ENCODE data around the gene OMA1. TPM values are rescaled to one million over a fixed set of nuclear protein-coding genes. Genes with fewer than 3 reads are reported as not detected.
"Not testable (repeated sequence)": the region's sequence is repeated elsewhere in the genome, so short reads cannot be mapped to it uniquely, and the experiment has no call there.

Gene OMA1
- polyA plus RNA-seq, 1 donor from 2014 or later, result 11.0 TPM

DNA sequence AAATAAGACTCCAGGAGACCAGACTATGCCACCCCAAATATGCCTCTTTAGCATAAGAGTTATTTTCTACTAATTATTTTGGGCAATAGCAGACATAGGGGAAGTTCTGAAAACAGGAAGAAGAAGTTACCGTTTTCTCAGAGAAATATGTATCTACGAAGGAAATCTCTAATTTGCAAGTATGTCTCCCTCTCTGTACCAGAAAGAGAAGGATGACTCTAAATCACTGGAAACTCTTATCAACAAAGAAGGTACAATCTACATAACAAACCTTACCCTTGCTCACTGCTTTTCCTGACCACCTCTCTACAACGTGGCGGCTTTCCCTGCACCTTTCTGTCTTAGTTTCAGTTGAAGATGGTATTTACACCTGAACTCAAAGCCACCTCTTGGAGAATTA is 49.0 kb downstream of the OMA1 start:
- H3K27ac ChIP-seq (ENCODE audit: low read length), result no peak overlapping the region
- H3K36me3 ChIP-seq (ENCODE audit: insufficient read depth, low read length), result no peaks in the 10 kb centered on the region
- H3K79me2 ChIP-seq (replicated peaks; ENCODE audit: insufficient read depth, low read length), result no peaks in the 10 kb centered on the region
- H3F3A ChIP-seq (ENCODE audit: insufficient read depth, low read length, poor library complexity, severe bottlenecking), result no peaks in the 10 kb centered on the region
- H3K9ac ChIP-seq (ENCODE audit: low read length), result no peak overlapping the region
- H3K9me2 ChIP-seq (ENCODE audit: insufficient read depth, low read length), result no peaks in the 10 kb centered on the region
- H2AFZ ChIP-seq (ENCODE audit: low read depth, low read length), result no peak overlapping the region
- no peak overlapping the region for H3K4me3 ChIP-seq (ENCODE audit: low read length)
- H4K20me1 ChIP-seq (ENCODE audit: insufficient read depth), result no peaks in the 10 kb centered on the region
- H3K9me3 ChIP-seq (ENCODE audit: low read length), result no peaks in the 10 kb centered on the region
- no peak for TF ChIP-seq TAF1 (IDR thresholded peaks at IDR 0.05; ENCODE audit: low read depth)
- H3K27me3 ChIP-seq (ENCODE audit: insufficient read depth, low read depth, low read length), result no peaks in the 10 kb centered on the region
- no peak overlapping the region for H3K4me2 ChIP-seq (ENCODE audit: low read length)

DNA sequence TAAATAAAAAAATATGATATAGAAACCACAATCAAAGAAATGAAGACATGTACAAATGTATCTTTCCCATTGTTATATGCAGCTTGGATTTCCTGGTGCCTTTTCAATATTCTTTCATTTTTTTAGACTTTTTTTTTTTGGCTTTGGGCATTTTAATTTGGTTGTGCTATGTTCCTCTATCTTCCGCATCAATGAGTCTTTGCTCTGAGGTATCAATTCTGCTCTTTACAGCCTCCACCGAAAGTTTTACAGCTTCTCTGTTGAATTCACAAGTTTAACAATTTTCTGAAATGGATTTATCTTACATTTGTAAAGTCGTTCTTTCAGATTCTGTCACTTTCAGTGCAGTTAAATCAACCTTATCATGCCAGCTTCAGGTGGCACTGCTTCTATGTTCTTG is 50.5 kb downstream of the OMA1 start:
- TF ChIP-seq RAD21 (conservative IDR thresholded peaks at IDR 0.05) (no peak), TAF1 (IDR thresholded peaks at IDR 0.05; ENCODE audit: low read depth) (no peak), REST (IDR thresholded peaks at IDR 0.05; ENCODE audit: borderline replicate concordance) (no peak), POLR2AphosphoS5 (IDR thresholded peaks at IDR 0.05) (no peak), MXI1 (conservative IDR thresholded peaks at IDR 0.05; ENCODE audit: poor library complexity, severe bottlenecking) (no peak), EZH2 (IDR thresholded peaks at IDR 0.05; ENCODE audit: borderline replicate concordance, insufficient read depth, low read length, poor library complexity, severe bottlenecking) (no peak), EP300 (conservative IDR thresholded peaks at IDR 0.05; ENCODE audit: poor library complexity, severe bottlenecking) (no peak), SMC3 (conservative IDR thresholded peaks at IDR 0.05; ENCODE audit: poor library complexity) (no peak)
- TF ChIP-seq, protein P1, sequence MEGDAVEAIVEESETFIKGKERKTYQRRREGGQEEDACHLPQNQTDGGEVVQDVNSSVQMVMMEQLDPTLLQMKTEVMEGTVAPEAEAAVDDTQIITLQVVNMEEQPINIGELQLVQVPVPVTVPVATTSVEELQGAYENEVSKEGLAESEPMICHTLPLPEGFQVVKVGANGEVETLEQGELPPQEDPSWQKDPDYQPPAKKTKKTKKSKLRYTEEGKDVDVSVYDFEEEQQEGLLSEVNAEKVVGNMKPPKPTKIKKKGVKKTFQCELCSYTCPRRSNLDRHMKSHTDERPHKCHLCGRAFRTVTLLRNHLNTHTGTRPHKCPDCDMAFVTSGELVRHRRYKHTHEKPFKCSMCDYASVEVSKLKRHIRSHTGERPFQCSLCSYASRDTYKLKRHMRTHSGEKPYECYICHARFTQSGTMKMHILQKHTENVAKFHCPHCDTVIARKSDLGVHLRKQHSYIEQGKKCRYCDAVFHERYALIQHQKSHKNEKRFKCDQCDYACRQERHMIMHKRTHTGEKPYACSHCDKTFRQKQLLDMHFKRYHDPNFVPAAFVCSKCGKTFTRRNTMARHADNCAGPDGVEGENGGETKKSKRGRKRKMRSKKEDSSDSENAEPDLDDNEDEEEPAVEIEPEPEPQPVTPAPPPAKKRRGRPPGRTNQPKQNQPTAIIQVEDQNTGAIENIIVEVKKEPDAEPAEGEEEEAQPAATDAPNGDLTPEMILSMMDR (IDR thresholded peaks at IDR 0.05; ENCODE audit: poor library complexity, severe bottlenecking), result no peak
- no peak overlapping the region for H3K27ac ChIP-seq (ENCODE audit: low read length)
- no peaks in the 10 kb centered on the region for H3F3A ChIP-seq (ENCODE audit: insufficient read depth, low read length, poor library complexity, severe bottlenecking)
- H4K20me1 ChIP-seq (ENCODE audit: insufficient read depth), result no peaks in the 10 kb centered on the region
- no peaks in the 10 kb centered on the region for H3K9me2 ChIP-seq (ENCODE audit: insufficient read depth, low read length)
- H3K36me3 ChIP-seq (ENCODE audit: insufficient read depth, low read length), result no peaks in the 10 kb centered on the region
- no peaks in the 10 kb centered on the region for H3K27me3 ChIP-seq (ENCODE audit: insufficient read depth, low read depth, low read length)
- H3K9me3 ChIP-seq (ENCODE audit: low read length), result no peaks in the 10 kb centered on the region
- no peaks in the 10 kb centered on the region for H3K79me2 ChIP-seq (replicated peaks; ENCODE audit: insufficient read depth, low read length)
- no peak overlapping the region for H3K4me3 ChIP-seq (ENCODE audit: low read length)
- no peak overlapping the region for H3K4me2 ChIP-seq (ENCODE audit: low read length)
- no peak overlapping the region for H3K9ac ChIP-seq (ENCODE audit: low read length)
- H2AFZ ChIP-seq (ENCODE audit: low read depth, low read length), result no peak overlapping the region

DNA sequence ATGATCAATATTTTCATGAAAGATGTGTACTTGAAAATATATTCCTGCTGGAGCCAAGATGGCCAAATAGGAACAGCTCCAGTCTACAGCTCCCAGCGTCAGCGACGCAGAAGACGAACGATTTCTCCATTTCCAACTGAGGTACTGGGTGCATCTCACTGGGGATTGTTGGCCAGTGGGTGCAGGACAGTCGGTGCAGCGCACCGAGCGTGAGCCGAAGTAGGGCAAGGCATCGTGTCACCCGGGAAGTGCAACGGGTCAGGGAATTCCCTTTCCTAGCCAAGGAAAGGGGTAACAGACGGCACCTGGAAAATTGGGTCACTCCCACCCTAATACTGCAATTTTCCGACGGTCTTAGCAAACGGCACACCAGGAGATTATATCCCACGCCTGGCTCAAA is 57.6 kb downstream of the OMA1 start:
- H3K27me3 ChIP-seq (ENCODE audit: insufficient read depth, low read depth, low read length); H3K4me2 ChIP-seq (ENCODE audit: low read length); H2AFZ ChIP-seq (ENCODE audit: low read depth, low read length); H3K27ac ChIP-seq (ENCODE audit: low read length); H3K79me2 ChIP-seq (replicated peaks; ENCODE audit: insufficient read depth, low read length); H3K4me3 ChIP-seq (ENCODE audit: low read length); H3K9me3 ChIP-seq (ENCODE audit: low read length); H3F3A ChIP-seq (ENCODE audit: insufficient read depth, low read length, poor library complexity, severe bottlenecking); H3K9ac ChIP-seq (ENCODE audit: low read length); H3K36me3 ChIP-seq (ENCODE audit: insufficient read depth, low read length); H4K20me1 ChIP-seq (ENCODE audit: insufficient read depth); H3K9me2 ChIP-seq (ENCODE audit: insufficient read depth, low read length): not testable (repeated sequence)

Measured in neural cell (in vitro differentiated cells).